ENCODE measurements around the gene SEMA3C.
A peak's percentile ranks its signal among the peaks of the same experiment; 100 is the strongest.

Gene SEMA3C

DNA sequence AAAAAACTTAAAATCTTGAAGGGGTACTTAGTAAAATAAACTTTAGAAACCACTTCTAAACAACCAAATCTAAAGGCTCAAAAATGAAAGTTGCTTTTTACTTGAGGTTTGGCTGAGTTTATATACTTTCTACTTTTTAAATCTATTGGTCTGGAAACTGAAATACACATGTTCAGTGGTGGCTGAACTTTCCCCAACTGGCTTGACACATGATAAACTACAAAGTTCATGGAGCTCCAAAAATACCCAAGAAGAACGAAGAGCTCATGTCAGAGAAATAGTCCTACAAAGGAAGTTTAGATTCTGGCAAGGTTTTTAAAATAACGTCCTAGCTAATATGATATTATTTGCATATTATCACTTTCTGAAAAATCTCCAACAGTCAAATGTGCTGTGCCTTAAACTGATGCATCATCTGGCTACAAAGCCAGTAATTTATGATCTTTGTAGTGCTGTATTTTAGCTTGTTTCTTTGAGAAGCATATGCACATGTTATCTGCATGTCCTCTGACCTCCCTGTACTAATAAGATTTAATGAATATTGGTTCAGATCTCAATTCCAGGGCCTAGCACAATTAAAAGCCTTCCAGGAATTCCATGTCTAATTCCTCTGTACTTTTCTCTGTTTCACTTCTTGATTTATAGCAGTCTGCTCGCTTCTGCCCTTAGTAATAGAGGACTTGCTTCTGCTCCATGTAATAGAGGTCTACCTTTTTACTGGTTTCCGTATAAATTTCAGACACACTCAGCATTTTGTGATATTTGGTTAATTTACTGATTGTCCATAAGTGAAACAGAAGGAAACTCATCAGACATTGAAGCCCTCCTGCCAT lies 28.2 kb downstream of the SEMA3C start:
- no peak for DNase-seq (ENCODE audit: low read depth)
- TF ChIP-seq, protein P1, sequence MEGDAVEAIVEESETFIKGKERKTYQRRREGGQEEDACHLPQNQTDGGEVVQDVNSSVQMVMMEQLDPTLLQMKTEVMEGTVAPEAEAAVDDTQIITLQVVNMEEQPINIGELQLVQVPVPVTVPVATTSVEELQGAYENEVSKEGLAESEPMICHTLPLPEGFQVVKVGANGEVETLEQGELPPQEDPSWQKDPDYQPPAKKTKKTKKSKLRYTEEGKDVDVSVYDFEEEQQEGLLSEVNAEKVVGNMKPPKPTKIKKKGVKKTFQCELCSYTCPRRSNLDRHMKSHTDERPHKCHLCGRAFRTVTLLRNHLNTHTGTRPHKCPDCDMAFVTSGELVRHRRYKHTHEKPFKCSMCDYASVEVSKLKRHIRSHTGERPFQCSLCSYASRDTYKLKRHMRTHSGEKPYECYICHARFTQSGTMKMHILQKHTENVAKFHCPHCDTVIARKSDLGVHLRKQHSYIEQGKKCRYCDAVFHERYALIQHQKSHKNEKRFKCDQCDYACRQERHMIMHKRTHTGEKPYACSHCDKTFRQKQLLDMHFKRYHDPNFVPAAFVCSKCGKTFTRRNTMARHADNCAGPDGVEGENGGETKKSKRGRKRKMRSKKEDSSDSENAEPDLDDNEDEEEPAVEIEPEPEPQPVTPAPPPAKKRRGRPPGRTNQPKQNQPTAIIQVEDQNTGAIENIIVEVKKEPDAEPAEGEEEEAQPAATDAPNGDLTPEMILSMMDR (IDR thresholded peaks at IDR 0.05; ENCODE audit: insufficient read depth, low read depth, low read length, missing control alignments), result no peak
- no peak overlapping the region for H3K4me3 ChIP-seq (ENCODE audit: low read length)

GRCh38 chr7:80889525-80889924 lies 29.3 kb downstream of the SEMA3C start:
- no peak overlapping the region for H3K4me3 ChIP-seq (ENCODE audit: low read length)
- no peak for DNase-seq (ENCODE audit: low read depth)
- TF ChIP-seq, protein P1 (IDR thresholded peaks at IDR 0.05; ENCODE audit: insufficient read depth, low read depth, low read length, missing control alignments), result no peak

DNA sequence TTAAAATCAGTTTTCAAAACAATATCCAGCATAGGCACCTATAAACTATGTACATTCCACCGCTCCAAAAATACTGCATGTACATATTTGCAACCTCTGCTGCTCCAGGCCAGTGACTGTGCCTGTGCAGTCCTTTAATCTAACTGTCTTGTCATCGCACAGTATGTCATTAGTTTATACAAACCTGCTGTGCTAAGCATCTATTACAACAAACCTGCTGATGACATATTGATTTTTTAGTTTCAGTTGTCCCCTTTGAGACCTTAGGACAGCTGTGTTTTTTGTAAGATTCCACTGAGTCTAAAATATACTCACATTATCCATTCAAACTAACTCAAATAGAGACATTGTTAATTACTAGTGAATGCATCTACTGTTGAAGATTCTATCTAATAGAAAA lies 33.1 kb downstream of the SEMA3C start:
- no peak overlapping the region for H3K4me3 ChIP-seq (ENCODE audit: low read length)
- TF ChIP-seq, protein P1 (IDR thresholded peaks at IDR 0.05; ENCODE audit: insufficient read depth, low read depth, low read length, missing control alignments), result no peak
- DNase-seq (ENCODE audit: low read depth), result no peak

DNA sequence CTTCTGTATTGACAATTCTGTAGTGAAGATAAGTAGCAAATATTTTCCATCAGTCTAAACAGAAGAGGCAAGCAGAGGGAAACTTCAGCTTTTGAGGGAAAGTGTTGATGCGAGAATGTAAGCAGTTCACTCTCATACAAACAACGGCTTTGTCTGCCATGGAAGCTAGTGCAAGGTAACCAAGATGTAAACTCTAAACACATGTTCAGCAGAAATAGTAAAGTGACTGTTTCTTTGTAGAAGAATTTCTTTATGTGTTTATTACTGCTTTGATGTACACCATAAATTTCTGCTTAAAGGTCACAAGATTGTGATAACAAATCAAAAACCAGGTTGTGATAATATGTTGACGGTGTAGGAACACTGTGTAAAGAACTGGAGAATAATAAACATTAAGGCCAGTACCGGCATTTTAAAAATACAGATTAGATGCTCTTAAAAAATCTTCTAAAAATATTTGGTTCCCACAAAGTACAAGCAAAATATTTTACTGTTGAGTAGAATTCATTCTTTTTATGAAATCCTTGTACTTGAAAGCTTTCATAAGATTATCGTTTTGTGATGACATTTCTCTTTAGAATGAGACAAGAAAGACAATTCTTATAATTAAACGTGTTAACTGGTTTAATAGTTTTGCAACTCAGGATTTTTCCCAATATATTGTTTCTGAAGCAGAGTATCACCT lies 34.2 kb downstream of the SEMA3C start:
- TF ChIP-seq, protein P1 (IDR thresholded peaks at IDR 0.05; ENCODE audit: insufficient read depth, low read depth, low read length, missing control alignments), result no peak
- no peak overlapping the region for H3K4me3 ChIP-seq (ENCODE audit: low read length)
- DNase-seq (ENCODE audit: low read depth), result no peak

GRCh38 chr7:80883154-80884025 lies 35.5 kb downstream of the SEMA3C start:
- DNase-seq (ENCODE audit: low read depth), result peak; percentile 99
- no peak overlapping the region for H3K4me3 ChIP-seq (ENCODE audit: low read length)

GRCh38 chr7:80882213-80882801 lies 36.5 kb downstream of the SEMA3C start:
- TF ChIP-seq, protein P1 (IDR thresholded peaks at IDR 0.05; ENCODE audit: insufficient read depth, low read depth, low read length, missing control alignments), result no peak
- no peak overlapping the region for H3K4me3 ChIP-seq (ENCODE audit: low read length)
- no peak for DNase-seq (ENCODE audit: low read depth)

More at GRCh38 chr7:80883154-80884025, 35.5 kb downstream of the SEMA3C start:
- TF ChIP-seq, protein P1 (IDR thresholded peaks at IDR 0.05; ENCODE audit: insufficient read depth, low read depth, low read length, missing control alignments), result no peak
